ENCODE measurements around the gene OR6K3. TPM values are rescaled to one million over a fixed set of nuclear protein-coding genes. Genes with fewer than 3 reads are reported as not detected.

Gene OR6K3
- total RNA-seq, 3 donors from 2014 or later = not detected

GRCh38 chr1:158686111-158687009 is 34.2 kb downstream of the OR6K3 start, which contains the start of gene SPTA1:
SPTA1 (minus strand) TSS chr1:158686715; CDS start chr1:158686517, 198 bp downstream.
- TF ChIP-seq CTCF (IDR thresholded peaks at IDR 0.05) = no peak
- ATAC-seq (no peak), DNase-seq (no peak)
- no peaks in the 10 kb centered on the region for H3K36me3 ChIP-seq (ENCODE audit: low read depth)
- H3K4me3 ChIP-seq = no peak within 1 kb of the TSS
- no peaks in the 10 kb centered on the region for H3K9me3 ChIP-seq
- H3K4me1 ChIP-seq (ENCODE audit: low read depth) = no peaks in the 10 kb centered on the region
- intact Hi-C loops (cut with DNase I, micrococcal nuclease) = no loop called here

GRCh38 chr1:158685085-158685484 is 35.4 kb downstream of the OR6K3 start:
- TF ChIP-seq CTCF (IDR thresholded peaks at IDR 0.05) = no peak
- intact Hi-C loops (cut with DNase I, micrococcal nuclease) = no loop called here
- Histone ChIP-seq H3K9me3 (no peaks in the 10 kb centered on the region), H3K36me3 (ENCODE audit: low read depth) (no peaks in the 10 kb centered on the region), H3K4me3 (no peak overlapping the region), H3K4me1 (ENCODE audit: low read depth) (no peaks in the 10 kb centered on the region)
- ATAC-seq = no peak
- no peak for DNase-seq

- ATAC-seq = no peak
- Histone ChIP-seq H3K9me3 (no peaks in the 10 kb centered on the region), H3K4me3 (no peak overlapping the region), H3K36me3 (ENCODE audit: low read depth) (no peaks in the 10 kb centered on the region), H3K4me1 (ENCODE audit: low read depth) (no peaks in the 10 kb centered on the region)
- DNase-seq = no peak
- no peak for TF ChIP-seq CTCF (IDR thresholded peaks at IDR 0.05)
- intact Hi-C loops (cut with DNase I, micrococcal nuclease) = no loop called here
Observed at GRCh38 chr1:158681606-158682005, 38.9 kb downstream of the OR6K3 start.

GRCh38 chr1:158679289-158679688 is 41.2 kb downstream of the OR6K3 start:
- Histone ChIP-seq H3K4me1 (ENCODE audit: low read depth) (no peaks in the 10 kb centered on the region), H3K9me3 (no peaks in the 10 kb centered on the region), H3K4me3 (no peak overlapping the region), H3K36me3 (ENCODE audit: low read depth) (no peaks in the 10 kb centered on the region)
- DNase-seq = no peak
- intact Hi-C loops (cut with DNase I, micrococcal nuclease) = no loop called here
- no peak for TF ChIP-seq CTCF (IDR thresholded peaks at IDR 0.05)
- no peak for ATAC-seq

- Histone ChIP-seq H3K9me3 (no peaks in the 10 kb centered on the region), H3K4me3 (no peak overlapping the region), H3K4me1 (ENCODE audit: low read depth) (no peaks in the 10 kb centered on the region), H3K36me3 (ENCODE audit: low read depth) (no peaks in the 10 kb centered on the region)
- DNase-seq (no peak), ATAC-seq (no peak)
- intact Hi-C loops (cut with DNase I, micrococcal nuclease) = no loop called here
- TF ChIP-seq CTCF (IDR thresholded peaks at IDR 0.05) = no peak
Observed at GRCh38 chr1:158675563-158676323, 44.8 kb downstream of the OR6K3 start.
